K562 (cell line): ENCODE data around the gene POLG. TPM values are rescaled to one million over a fixed set of nuclear protein-coding genes. Genes with fewer than 3 reads are reported as not detected.

Experiments
- BRCA1 ChIP-seq, 2 experiments: fragments of 450-650 bp in 1 of 2; sonication (generic) in 1 of 2; formaldehyde crosslinking in 1 of 2; IDR thresholded peaks; 2 replicates each; pipeline versions ENCODE4 v1.5.0 to v1.6.1; 2017 to 2020; ENCODE audit warnings: mild to moderate bottlenecking in 1 of 2, missing genetic modification reagents in 1 of 2
- MCM3 ChIP-seq: fragments of 450-650 bp; IDR thresholded peaks from 2 replicates; pipeline ENCODE4 v1.6.1; 2016
- MLLT1 ChIP-seq, 2 experiments: fragments of 450-650 bp; IDR thresholded peaks; 2 replicates each; pipeline ENCODE4 v1.6.1; 2016
- RERE ChIP-seq: sonication (generic); formaldehyde crosslinking; IDR thresholded peaks from 2 replicates; pipeline ENCODE4 v1.8.0; 2023; ENCODE audit warnings: missing genetic modification reagents, mild to moderate bottlenecking, borderline replicate concordance
- REST ChIP-seq, 2 experiments: fragments of 450-650 bp; formaldehyde crosslinking in 1 of 2; IDR thresholded peaks; 2 replicates each; pipeline versions ENCODE4 v1.4.0 to v1.6.1; 2014 to 2020; ENCODE audit warnings: mild to moderate bottlenecking in 2 of 2, borderline replicate concordance in 1 of 2, low read depth in 1 of 2
- STAT5B ChIP-seq: fragments of 250-450 bp; sonication (Bioruptor Pico); IDR thresholded peaks from 2 replicates; pipeline ENCODE4 v1.8.0; 2021; ENCODE audit warnings: mild to moderate bottlenecking, inconsistent platforms
- polyA plus RNA-seq, 8 experiments: library from polyadenylated mRNA; depleted of rRNA in 4 of 8; stranded (reverse) in 5 of 8; unstranded in 3 of 8; fragments of >200 nt; fragmentation: Nextera tagmentation in 2 of 8; fragmentation: Illumina TruSeq in 1 of 8; extraction: Ambion mirVana in 2 of 8; extraction: Trizol in 1 of 8; gene quantifications; 2 replicates each; pipeline versions ENCODE4 v1.2.1 to v1.2.3, GENCODE V29; 2011 to 2014; ENCODE audit warnings: inconsistent platforms in 1 of 8, missing spikeins in 1 of 8
- total RNA-seq, 7 experiments: library from RNA; depleted of rRNA in 6 of 7; stranded (reverse); fragments of >200 nt in 6 of 7; fragmentation: Illumina TruSeq in 2 of 7; extraction: Trizol in 2 of 7; gene quantifications; 2 replicates each; pipeline versions ENCODE4 v1.2.1 to v1.2.3, GENCODE V29; 2011 to 2021; ENCODE audit warnings: low replicate concordance in 1 of 7
- TF ChIP-seq, protein P1 (sequence below): fragments of 450-650 bp; IDR thresholded peaks from 2 replicates; pipeline ENCODE4 v1.6.1; 2014; ENCODE audit warnings: low read depth, mild to moderate bottlenecking, moderate library complexity, borderline replicate concordance

The POLG gene
- total and polyA plus RNA-seq, 9 of the 15 experiments (the other 6 are each of a cell fraction or from before 2014, with no cell fraction given) = 15.2 to 83.8 (median 38.6) TPM

DNA sequence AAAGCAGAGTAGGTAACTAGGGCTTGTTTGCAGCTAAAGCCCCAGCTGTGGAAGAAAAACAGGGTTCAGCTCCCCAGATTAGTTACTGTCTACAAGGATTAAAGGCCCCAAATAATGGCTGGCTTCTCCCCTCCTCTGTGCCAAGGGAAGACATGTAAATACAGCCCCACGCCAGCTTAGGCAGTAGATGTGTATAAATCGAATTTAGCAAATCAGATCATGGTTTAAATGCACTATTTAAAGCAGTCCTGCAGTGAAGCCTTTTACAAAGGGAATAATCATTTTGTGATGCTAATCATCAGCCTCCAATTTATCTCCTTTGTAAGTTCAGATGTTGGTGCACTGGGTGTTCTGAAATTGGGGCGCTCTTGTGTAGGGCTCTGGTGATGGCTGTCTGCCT is 46.7 kb upstream of the POLG start (continued):
- TF ChIP-seq, protein P1, sequence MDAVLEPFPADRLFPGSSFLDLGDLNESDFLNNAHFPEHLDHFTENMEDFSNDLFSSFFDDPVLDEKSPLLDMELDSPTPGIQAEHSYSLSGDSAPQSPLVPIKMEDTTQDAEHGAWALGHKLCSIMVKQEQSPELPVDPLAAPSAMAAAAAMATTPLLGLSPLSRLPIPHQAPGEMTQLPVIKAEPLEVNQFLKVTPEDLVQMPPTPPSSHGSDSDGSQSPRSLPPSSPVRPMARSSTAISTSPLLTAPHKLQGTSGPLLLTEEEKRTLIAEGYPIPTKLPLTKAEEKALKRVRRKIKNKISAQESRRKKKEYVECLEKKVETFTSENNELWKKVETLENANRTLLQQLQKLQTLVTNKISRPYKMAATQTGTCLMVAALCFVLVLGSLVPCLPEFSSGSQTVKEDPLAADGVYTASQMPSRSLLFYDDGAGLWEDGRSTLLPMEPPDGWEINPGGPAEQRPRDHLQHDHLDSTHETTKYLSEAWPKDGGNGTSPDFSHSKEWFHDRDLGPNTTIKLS = no peak
- no peak for TF ChIP-seq BRCA1 (IDR thresholded peaks at IDR 0.05)
- no peak for TF ChIP-seq BRCA1 (CRISPR knock-in tag; IDR thresholded peaks at IDR 0.05)
- TF ChIP-seq STAT5B (CRISPR knock-in tag) = no peak
- no peak for TF ChIP-seq RERE
- no peak for TF ChIP-seq REST (IDR thresholded peaks at IDR 0.05; ENCODE audit: borderline replicate concordance)
- no peak for TF ChIP-seq REST (CRISPR knock-in tag; IDR thresholded peaks at IDR 0.05; ENCODE audit: low read depth)
- TF ChIP-seq MLLT1 (IDR thresholded peaks at IDR 0.05) = no peak
- no peak for TF ChIP-seq MCM3
- TF ChIP-seq, all 486 proteins: peak for 0
